Hypothalamus (tissue), 51 donors: ENCODE data around the gene MTAP.

Experiments
- DNase-seq, 51 donors: peaks; one replicate each; lab custom pipeline; 2025; lab: John Stamatoyannopoulos, UW

The MTAP gene

DNA sequence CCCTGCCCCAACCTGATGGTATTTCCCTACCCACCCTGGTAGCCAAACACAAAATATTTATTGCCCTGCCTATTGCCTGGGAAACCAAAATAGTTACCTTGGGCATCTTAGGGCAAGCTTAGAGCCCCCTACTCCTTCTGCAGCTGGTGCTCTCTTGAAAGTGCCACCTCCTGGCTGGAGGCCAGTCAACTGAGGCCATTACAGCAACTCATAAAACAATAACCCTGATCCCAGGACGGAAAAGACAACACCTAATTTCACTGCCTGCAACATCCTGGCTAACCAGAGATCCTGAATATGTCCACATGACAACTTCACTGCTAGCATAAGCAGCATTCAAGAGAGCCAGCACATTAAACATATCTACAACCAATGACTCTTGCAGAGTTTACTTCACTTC lies 38.7 kb downstream of the MTAP start:
- DNase-seq = no peak

- DNase-seq = no peak
These were observed 46.2 kb downstream of the MTAP start for GRCh38 chr9:21848615-21849014.

GRCh38 chr9:21852754-21853153 lies 50.3 kb downstream of the MTAP start:
- DNase-seq = no peak

DNA sequence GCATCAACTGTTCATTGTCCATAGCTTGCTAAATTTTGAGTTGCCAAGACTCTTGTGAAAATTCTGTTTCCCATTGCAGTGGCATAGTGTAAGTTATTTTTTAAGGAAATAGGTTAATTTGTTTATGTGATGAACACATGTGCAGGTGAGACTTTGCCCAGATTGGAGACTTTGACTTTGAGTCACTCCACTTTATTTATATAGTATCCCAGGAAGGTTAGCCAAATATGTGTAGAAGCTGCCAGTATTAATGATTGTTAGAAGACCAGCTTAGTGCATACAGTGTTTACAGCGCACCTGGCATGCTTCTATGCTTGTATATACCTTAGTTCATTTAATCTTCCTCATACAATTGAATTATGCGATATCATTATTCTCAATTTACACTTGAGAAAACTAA lies 51.0 kb downstream of the MTAP start:
- DNase-seq = no peak

- DNase-seq = no peak
These were observed 51.7 kb downstream of the MTAP start for GRCh38 chr9:21854119-21854518.

- DNase-seq = peak in 1 of 51 donors; percentile 8
These were observed 52.2 kb downstream of the MTAP start for GRCh38 chr9:21854594-21854993.

DNA sequence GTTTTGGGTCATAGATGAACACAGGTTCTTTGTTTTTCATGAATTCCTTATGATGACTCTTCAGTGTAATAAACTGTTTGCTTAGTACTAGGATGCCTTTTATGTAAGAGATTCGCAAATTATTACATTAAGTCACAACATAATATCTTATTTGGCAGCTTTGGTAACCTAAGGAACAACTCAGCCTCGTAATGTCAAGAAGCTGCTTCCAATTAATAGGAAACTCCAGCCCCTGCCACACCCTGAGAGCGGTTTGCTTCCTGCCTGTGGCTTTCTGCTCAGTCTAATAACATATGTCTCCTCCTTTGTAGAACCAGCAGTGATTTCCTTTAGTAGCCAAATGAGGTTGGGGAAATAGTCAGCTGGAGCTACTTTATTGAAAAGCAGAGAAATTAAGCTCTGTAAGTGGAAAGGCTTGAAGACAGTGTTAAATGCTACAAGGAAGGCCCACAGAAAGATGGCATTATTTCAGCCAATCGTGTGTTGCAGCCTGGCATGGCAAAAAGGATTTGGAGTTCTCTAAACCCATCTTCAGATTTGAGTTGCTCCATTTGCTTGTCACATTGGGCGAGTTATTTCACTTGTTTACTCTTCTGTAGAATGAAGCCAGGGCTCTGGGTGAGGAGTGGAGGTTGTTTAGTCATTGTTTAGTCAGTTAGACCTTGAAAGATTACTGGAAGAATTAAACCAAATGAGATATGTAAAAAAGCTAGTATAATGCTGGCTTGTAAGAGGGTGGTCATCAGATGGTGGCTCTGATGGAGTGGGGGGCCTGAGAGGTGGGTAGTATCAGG lies 54.1 kb downstream of the MTAP start:
- no peak for DNase-seq

DNA sequence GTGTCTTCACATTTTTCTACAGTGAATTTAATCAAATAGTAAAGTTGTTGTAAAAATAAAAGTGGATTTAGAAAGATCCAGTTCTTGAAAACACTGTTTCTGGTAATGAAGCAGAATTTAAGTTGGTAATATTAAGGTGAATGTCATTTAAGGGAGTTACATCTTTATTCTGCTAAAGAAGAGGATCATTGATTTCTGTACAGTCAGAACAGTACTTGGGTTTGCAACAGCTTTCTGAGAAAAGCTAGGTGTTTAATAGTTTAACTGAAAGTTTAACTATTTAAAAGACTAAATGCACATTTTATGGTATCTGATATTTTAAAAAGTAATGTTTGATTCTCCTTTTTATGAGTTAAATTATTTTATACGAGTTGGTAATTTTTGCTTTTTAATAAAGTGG lies 60.4 kb downstream of the MTAP start:
- DNase-seq = no peak

DNA sequence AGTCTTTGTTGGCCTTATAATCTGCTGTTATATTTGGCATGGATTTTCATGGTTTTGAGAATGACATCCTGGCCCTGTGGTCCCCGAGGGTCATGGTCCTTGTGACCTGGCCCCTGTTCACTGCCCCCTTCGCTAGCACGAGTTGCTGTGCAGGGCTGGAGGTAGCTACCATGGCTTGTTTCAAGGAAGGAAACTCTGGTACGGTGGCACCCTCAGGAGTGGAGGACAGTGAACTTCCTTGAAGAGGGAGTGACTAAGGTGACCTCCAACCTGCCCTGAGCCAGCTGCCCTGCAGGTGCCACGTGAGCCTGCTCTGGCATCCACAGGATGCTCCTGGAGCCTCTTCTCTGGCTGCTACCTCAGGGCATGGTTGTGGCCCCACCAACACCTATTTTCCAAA lies 62.1 kb downstream of the MTAP start:
- DNase-seq = no peak

DNA sequence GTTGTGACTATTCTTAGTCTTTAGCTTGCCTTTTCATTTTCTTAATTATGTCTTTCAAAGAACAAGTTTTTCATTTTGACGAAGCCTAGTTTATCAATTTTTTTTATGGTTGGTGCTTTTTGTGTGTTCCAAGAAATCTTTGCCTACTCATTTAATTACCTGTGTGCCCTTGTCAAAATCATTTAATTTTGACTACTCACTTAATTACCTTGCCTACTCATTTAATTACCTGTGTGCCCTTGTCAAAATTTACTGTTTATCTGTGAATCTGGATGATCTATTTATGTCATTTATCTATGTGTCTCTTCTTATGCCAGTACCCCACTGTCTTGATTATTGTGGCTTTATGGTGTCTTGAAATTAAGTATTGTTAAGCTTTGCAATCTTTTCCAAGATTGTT lies 63.9 kb downstream of the MTAP start:
- DNase-seq = no peak

- DNase-seq = no peak
These were observed 69.0 kb downstream of the MTAP start for GRCh38 chr9:21871256-21871975.

GRCh38 chr9:21872696-21873095 lies 70.3 kb downstream of the MTAP start:
- DNase-seq = no peak

GRCh38 chr9:21873540-21874221 lies 71.2 kb downstream of the MTAP start:
- no peak for DNase-seq

DNA sequence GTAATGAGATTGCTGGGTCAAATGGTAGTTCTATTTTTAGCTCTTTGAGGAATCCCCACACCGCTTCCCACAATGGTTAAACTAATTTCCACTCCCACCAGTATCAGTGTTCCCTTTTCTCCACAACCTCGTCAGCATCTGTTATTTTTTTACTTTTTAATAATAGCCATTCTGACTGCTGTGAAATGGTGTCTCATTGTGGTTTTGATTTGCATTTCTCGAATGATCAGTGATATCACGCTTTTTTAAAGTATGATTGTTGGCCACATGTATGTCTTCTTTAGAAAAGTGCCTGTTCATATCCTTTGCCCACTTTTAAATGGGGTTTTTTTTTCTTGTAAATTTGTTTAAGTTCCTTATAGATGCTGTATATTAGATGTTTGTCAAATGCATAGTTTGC lies 73.5 kb downstream of the MTAP start:
- DNase-seq = no peak

DNA sequence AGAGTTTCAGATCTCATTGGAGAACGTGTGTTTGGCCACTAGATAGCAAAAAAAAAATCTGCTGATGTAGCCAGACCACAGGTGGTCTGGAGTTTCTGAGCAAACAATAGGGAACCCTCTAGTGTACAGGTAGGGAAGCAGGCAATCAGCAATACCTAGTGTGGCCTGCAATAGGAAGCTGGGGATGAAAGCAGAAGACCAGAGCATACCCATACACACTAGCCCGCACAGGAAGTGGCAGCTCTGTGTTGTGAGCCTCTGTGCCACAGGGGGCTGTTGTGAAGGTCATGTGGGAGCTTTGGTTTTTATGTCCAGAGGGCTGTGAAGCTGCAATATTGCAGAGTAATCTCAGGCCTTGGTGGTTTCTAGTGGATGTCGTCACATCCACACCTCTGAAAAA lies 81.2 kb downstream of the MTAP start:
- no peak for DNase-seq

- no peak for DNase-seq
These were observed 87.2 kb downstream of the MTAP start for GRCh38 chr9:21889673-21890072.

DNA sequence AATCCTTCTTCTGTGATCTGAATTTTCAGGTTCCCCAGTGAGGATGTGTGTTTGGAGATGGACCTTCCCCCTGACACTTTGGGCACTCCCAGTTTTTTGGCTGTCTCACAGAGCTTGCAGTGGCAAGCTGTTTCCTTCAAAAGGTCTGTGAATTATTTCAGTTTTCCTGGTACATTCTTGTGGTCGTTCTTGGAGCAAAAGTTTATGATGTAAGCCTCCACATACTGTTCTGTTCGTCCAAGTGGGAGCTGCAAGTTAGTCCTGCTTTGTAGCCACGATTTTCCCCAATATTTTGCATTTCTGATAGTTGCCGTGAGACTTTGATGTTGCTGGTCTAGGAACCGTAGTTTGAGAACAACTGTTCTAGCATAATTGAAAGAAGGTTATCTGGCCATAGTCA lies 88.3 kb downstream of the MTAP start:
- no peak for DNase-seq

- DNase-seq = no peak
These were observed 99.1 kb downstream of the MTAP start for GRCh38 chr9:21901546-21901945.

DNA sequence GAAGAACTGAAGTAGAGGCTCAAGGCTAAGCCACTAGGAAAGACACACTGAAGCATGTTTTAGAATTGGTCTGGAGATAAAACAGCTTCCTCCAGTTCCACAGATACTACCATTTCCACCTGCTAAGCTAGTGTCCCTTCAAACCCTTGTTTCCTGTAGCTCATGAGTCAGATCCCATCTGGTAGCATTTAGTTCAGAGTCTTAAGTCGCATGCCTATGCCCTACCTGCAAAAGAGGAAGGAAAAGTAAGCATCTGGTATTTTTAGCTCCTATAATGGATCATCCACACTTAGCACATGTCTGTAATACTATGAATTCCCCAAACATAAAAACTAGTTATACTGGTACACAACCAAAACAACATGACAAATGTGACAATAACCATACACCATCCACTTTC lies 99.7 kb downstream of the MTAP start:
- DNase-seq = no peak

GRCh38 chr9:21903380-21903965 lies 101.0 kb downstream of the MTAP start:
- DNase-seq = no peak

DNA sequence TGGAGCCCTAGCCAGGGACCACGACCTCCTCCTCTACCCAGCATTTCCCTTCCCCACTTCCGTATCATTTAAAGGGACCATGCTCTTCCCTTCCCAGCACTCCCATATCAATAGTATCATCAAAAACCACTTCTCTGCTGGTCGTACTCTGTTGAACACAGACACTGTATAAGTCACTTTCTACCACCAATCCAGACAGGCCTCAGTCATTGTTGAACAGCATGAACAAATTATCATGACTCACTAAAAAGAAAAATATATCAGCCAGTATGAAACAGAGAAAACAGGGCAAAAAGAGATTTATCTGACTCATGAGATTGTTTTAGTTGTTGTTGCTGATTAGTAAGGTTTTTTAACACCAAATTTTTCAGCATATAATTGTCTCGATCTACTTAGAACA lies 101.9 kb downstream of the MTAP start:
- no peak for DNase-seq
